ENCODE measurements around the gene RAB31. TPM values are rescaled to one million over a fixed set of nuclear protein-coding genes. Genes with fewer than 3 reads are reported as not detected.

The RAB31 gene
- total RNA-seq, 1 experiment from 2014 or later, result 32.9 TPM

DNA sequence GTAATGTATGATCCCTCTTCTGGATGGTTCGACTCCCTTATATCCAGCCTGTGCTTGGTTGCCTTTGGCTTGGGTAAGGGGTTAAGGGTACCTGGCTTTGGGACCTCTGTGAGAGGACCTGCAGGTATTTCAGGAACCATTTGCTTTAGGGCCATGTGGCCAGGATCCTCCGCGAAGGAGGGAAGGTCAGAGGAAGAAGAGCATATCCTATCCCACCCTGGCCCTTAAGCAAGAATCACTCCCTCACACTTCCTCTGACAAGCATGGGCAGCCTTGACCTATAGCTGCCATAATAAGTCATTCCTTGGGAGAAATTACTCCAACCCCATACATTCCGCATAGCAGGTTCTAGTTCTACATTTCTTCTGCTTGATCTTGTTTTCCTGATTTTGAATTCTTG is 118.6 kb downstream of the RAB31 start:
- no peaks in the 10 kb centered on the region; the same call in 1 of the 2 replicates for H3K4me1 Mint-ChIP-seq
- DNase-seq (ENCODE audit: low spot score) (no peak), ATAC-seq (no peak)
- H3K9me3 Mint-ChIP-seq, result no peaks in the 10 kb centered on the region
- no peak overlapping the region for H3K27ac Mint-ChIP-seq
- TF ChIP-seq, protein P1, sequence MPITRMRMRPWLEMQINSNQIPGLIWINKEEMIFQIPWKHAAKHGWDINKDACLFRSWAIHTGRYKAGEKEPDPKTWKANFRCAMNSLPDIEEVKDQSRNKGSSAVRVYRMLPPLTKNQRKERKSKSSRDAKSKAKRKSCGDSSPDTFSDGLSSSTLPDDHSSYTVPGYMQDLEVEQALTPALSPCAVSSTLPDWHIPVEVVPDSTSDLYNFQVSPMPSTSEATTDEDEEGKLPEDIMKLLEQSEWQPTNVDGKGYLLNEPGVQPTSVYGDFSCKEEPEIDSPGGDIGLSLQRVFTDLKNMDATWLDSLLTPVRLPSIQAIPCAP (CRISPR knock-in tag; IDR thresholded peaks at IDR 0.05), result no peak
- TF ChIP-seq, protein P2, sequence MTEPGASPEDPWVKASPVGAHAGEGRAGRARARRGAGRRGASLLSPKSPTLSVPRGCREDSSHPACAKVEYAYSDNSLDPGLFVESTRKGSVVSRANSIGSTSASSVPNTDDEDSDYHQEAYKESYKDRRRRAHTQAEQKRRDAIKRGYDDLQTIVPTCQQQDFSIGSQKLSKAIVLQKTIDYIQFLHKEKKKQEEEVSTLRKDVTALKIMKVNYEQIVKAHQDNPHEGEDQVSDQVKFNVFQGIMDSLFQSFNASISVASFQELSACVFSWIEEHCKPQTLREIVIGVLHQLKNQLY (CRISPR knock-in tag; IDR thresholded peaks at IDR 0.05), result no peak
- no peak for TF ChIP-seq GRHL2 (CRISPR knock-in tag; IDR thresholded peaks at IDR 0.05; ENCODE audit: insufficient replicate concordance, severe bottlenecking)
- TF ChIP-seq ZBTB21 (CRISPR knock-in tag; IDR thresholded peaks at IDR 0.05; ENCODE audit: borderline replicate concordance), result no peak
- no peak for TF ChIP-seq NR1H2 (CRISPR knock-in tag; IDR thresholded peaks at IDR 0.05)
- no peak for TF ChIP-seq TEAD1 (CRISPR knock-in tag; IDR thresholded peaks at IDR 0.05)
- CTCF ChIA-PET, result no interaction called here
- POLR2A ChIA-PET, result no interaction called here
- H3K36me3 Mint-ChIP-seq, result no peaks in the 10 kb centered on the region
- H3K27me3 Mint-ChIP-seq (ENCODE audit: low read depth), result no peaks in the 10 kb centered on the region
- no peak overlapping the region for H3K4me3 Mint-ChIP-seq

DNA sequence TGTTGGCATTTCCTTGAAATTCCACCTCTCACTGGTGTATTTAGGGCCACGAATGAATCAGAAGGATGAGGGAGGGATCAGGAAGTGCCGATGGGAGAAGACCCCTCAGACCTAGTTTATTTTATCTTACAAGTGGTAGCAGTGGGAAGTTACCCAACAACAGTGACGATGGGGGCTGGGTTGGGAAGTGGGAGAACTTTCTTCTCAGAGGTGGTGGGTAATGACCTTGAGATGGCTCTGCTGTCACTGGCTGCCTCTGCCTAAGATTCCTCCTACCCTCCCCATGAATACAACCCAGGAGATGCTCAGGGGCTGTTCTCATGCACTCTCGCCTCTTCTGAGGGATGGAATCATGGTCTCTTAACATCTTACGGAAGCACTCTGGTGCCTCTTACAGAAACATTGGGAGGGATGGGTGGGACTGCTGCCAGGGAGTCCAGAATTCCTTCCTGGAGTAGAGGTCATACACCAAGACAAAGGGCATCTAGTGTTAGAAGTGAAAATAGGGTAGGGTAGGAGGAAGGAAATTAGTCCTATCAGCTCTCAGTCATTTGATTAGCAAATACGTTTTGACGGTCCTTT is 119.2 kb downstream of the RAB31 start:
- POLR2A ChIA-PET, result no interaction called here
- CTCF ChIA-PET, result no interaction called here

DNA sequence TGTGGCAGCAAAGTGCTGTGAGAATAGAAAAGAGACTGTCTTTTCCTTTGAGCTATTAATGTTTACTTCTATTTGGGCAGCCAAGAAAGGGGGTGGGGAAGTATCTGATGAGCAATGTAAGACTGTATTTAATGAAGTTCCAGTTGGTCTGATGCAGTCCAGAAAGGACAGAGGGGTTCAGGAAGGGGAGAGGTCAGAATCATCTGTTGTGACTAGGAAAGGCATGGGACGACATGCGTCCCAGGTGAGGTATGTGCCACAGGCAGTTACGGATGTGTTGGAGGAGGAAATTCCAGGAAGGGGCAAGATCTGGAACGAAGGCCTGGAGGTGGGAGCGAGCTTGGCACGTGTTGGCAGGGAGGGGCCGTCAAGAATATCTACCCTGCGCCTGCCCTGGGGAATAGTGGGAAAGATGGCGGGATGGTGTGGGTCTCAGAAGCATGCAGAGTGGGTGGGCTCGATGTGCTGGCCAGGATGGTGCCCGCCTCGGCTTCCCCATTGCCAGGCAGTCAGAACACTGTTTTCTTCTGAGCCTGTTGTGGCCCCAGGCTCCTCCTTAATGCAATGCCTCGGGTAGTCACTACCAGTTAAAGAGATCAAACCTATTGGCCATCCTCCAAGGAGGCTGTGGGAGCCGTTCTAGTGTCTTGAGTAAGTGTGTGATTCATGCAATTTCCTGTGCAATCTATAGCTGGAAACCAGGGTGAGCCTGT is 119.8 kb downstream of the RAB31 start:
- Mint-ChIP-seq H3K4me1 (peaks cover 5% of the 10 kb centered on the region), H3K27me3 (ENCODE audit: low read depth) (no peaks in the 10 kb centered on the region), H3K27ac (peak overlapping the region; percentile 1; the same call in 1 of the 2 replicates), H3K4me3 (no peak overlapping the region), H3K9me3 (no peaks in the 10 kb centered on the region), H3K36me3 (peaks cover 4% of the 10 kb centered on the region)
- no peak for ATAC-seq
- DNase-seq (ENCODE audit: low spot score), result no peak
- ChIA-PET CTCF (no interaction called here), POLR2A (no interaction called here)
- TF ChIP-seq ZNF138 (CRISPR knock-in tag; conservative IDR thresholded peaks at IDR 0.05) (no peak), SOX15 (CRISPR knock-in tag; IDR thresholded peaks at IDR 0.05) (no peak), ZNF121 (CRISPR knock-in tag; IDR thresholded peaks at IDR 0.05) (no peak), OVOL2 (CRISPR knock-in tag; IDR thresholded peaks at IDR 0.05; ENCODE audit: borderline replicate concordance) (no peak), NFYB (CRISPR knock-in tag; conservative IDR thresholded peaks at IDR 0.05; ENCODE audit: low read depth) (no peak), TEAD1 (CRISPR knock-in tag; IDR thresholded peaks at IDR 0.05) (no peak)
- TF ChIP-seq, protein P3, sequence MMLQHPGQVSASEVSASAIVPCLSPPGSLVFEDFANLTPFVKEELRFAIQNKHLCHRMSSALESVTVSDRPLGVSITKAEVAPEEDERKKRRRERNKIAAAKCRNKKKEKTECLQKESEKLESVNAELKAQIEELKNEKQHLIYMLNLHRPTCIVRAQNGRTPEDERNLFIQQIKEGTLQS (CRISPR knock-in tag; conservative IDR thresholded peaks at IDR 0.05), result no peak
- TF ChIP-seq, protein P1 (CRISPR knock-in tag; IDR thresholded peaks at IDR 0.05), result no peak
- TF ChIP-seq, protein P4, sequence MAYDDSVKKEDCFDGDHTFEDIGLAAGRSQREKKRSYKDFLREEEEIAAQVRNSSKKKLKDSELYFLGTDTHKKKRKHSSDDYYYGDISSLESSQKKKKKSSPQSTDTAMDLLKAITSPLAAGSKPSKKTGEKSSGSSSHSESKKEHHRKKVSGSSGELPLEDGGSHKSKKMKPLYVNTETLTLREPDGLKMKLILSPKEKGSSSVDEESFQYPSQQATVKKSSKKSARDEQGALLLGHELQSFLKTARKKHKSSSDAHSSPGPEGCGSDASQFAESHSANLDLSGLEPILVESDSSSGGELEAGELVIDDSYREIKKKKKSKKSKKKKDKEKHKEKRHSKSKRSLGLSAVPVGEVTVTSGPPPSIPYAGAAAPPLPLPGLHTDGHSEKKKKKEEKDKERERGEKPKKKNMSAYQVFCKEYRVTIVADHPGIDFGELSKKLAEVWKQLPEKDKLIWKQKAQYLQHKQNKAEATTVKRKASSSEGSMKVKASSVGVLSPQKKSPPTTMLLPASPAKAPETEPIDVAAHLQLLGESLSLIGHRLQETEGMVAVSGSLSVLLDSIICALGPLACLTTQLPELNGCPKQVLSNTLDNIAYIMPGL (CRISPR knock-in tag; IDR thresholded peaks at IDR 0.05), result no peak

More for the DNA sequence above, 119.2 kb downstream of the RAB31 start:
- DNase-seq (ENCODE audit: low spot score) (no peak), ATAC-seq (no peak)
- Mint-ChIP-seq H3K9me3 (no peaks in the 10 kb centered on the region), H3K4me1 (peaks cover 2% of the 10 kb centered on the region), H3K27ac (no peak overlapping the region), H3K36me3 (peaks cover 2% of the 10 kb centered on the region; the same call in 1 of the 2 replicates), H3K4me3 (no peak overlapping the region), H3K27me3 (ENCODE audit: low read depth) (no peaks in the 10 kb centered on the region)
- TF ChIP-seq NR2C2 (CRISPR knock-in tag; IDR thresholded peaks at IDR 0.05) (no peak), NFYB (CRISPR knock-in tag; conservative IDR thresholded peaks at IDR 0.05; ENCODE audit: low read depth) (no peak), ZNF671 (CRISPR knock-in tag; IDR thresholded peaks at IDR 0.05) (no peak), FOXP1 (CRISPR knock-in tag; IDR thresholded peaks at IDR 0.05; ENCODE audit: borderline replicate concordance) (no peak), CREM (CRISPR knock-in tag; IDR thresholded peaks at IDR 0.05) (no peak), OVOL2 (CRISPR knock-in tag; IDR thresholded peaks at IDR 0.05; ENCODE audit: borderline replicate concordance) (no peak), ELF4 (CRISPR knock-in tag; IDR thresholded peaks at IDR 0.05; ENCODE audit: low read depth) (no peak), TP53 (CRISPR knock-in tag; IDR thresholded peaks at IDR 0.05) (no peak), KAT7 (CRISPR knock-in tag; IDR thresholded peaks at IDR 0.05; ENCODE audit: borderline replicate concordance) (no peak)
- TF ChIP-seq, protein P5, sequence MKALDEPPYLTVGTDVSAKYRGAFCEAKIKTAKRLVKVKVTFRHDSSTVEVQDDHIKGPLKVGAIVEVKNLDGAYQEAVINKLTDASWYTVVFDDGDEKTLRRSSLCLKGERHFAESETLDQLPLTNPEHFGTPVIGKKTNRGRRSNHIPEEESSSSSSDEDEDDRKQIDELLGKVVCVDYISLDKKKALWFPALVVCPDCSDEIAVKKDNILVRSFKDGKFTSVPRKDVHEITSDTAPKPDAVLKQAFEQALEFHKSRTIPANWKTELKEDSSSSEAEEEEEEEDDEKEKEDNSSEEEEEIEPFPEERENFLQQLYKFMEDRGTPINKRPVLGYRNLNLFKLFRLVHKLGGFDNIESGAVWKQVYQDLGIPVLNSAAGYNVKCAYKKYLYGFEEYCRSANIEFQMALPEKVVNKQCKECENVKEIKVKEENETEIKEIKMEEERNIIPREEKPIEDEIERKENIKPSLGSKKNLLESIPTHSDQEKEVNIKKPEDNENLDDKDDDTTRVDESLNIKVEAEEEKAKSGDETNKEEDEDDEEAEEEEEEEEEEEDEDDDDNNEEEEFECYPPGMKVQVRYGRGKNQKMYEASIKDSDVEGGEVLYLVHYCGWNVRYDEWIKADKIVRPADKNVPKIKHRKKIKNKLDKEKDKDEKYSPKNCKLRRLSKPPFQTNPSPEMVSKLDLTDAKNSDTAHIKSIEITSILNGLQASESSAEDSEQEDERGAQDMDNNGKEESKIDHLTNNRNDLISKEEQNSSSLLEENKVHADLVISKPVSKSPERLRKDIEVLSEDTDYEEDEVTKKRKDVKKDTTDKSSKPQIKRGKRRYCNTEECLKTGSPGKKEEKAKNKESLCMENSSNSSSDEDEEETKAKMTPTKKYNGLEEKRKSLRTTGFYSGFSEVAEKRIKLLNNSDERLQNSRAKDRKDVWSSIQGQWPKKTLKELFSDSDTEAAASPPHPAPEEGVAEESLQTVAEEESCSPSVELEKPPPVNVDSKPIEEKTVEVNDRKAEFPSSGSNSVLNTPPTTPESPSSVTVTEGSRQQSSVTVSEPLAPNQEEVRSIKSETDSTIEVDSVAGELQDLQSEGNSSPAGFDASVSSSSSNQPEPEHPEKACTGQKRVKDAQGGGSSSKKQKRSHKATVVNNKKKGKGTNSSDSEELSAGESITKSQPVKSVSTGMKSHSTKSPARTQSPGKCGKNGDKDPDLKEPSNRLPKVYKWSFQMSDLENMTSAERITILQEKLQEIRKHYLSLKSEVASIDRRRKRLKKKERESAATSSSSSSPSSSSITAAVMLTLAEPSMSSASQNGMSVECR (CRISPR knock-in tag; IDR thresholded peaks at IDR 0.05; ENCODE audit: borderline replicate concordance), result no peak
- TF ChIP-seq, protein P6, sequence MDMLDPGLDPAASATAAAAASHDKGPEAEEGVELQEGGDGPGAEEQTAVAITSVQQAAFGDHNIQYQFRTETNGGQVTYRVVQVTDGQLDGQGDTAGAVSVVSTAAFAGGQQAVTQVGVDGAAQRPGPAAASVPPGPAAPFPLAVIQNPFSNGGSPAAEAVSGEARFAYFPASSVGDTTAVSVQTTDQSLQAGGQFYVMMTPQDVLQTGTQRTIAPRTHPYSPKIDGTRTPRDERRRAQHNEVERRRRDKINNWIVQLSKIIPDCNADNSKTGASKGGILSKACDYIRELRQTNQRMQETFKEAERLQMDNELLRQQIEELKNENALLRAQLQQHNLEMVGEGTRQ (CRISPR knock-in tag; IDR thresholded peaks at IDR 0.05), result no peak

Data from WTC11 (cell line).